Endothelial cell of umbilical vein (primary cell): Measurements from ENCODE around the gene PTPN13. TPM values are rescaled to one million over a fixed set of nuclear protein-coding genes. Genes with fewer than 3 reads are reported as not detected.

Source experiments
- BruUV-seq: library from RNA; stranded (reverse); fragments of 400-500 nt; replicated peaks from 2 replicates; lab custom pipeline; 2021; lab: Mats Ljungman, UMichigan
- CTCF ChIA-PET: fragments of 300-600, 350-600 bp; sonication (Branson Sonifier 250); formaldehyde crosslinking; loops from one replicate; lab custom pipeline; 2021; ENCODE audit warnings: antibody characterized with exemption, inconsistent platforms; lab: Charles Lee
- POLR2A ChIA-PET: fragments of 300-600, 350-600 bp; sonication (Branson Sonifier 250); formaldehyde crosslinking; loops from one replicate; lab custom pipeline; 2021; ENCODE audit warnings: antibody characterized with exemption, inconsistent platforms; lab: Charles Lee
- DNase-seq: peaks from one replicate; pipeline ENCODE4 v3.0.0-alpha.2; 2011; ENCODE audit warnings: low read depth, low spot score
- FAIRE-seq: peaks from 2 replicates; lab custom pipeline; 2011; peaks lifted over from hg19 to GRCh38; lab: Jason Lieb, UNC
- H2AFZ ChIP-seq: 2 replicates; pipeline ENCODE4 v1.6.0; 2012; ENCODE audit warnings: low read depth, low read length, control low read depth, inconsistent platforms
- H3K27ac ChIP-seq: 2 replicates; pipeline ENCODE4 v1.5.1; 2011; ENCODE audit warnings: low read depth, mild to moderate bottlenecking, control low read depth, low read length, moderate library complexity; ENCODE audit not compliant: insufficient read depth
- H3K27me3 ChIP-seq, 2 experiments: 2 replicates each; pipeline versions ENCODE4 v1.6.0 to v1.6.1; 2011; ENCODE audit warnings: low read length in 2 of 2, mixed read lengths in 1 of 2; ENCODE audit not compliant: control insufficient read depth in 2 of 2, insufficient read depth in 2 of 2
- H3K36me3 ChIP-seq, 2 experiments: 2 replicates in 1 of 2; 3 replicates in 1 of 2; pipeline ENCODE4 v1.5.1; 2011; ENCODE audit warnings: low read length in 2 of 2, mild to moderate bottlenecking in 1 of 2, moderate library complexity in 1 of 2; ENCODE audit not compliant: control insufficient read depth in 2 of 2, insufficient read depth in 2 of 2; ENCODE audit errors: extremely low read depth in 1 of 2
- H3K4me1 ChIP-seq: 3 replicates; pipeline ENCODE4 v1.5.1; 2011; ENCODE audit warnings: mild to moderate bottlenecking, low read length; ENCODE audit not compliant: control insufficient read depth, insufficient read depth; ENCODE audit errors: extremely low read depth
- H3K4me2 ChIP-seq: 2 replicates; pipeline ENCODE4 v1.6.1; 2011; ENCODE audit warnings: low read length, control low read depth, mixed read lengths; ENCODE audit not compliant: insufficient read depth
- H3K4me3 ChIP-seq, 3 experiments: fragments of 200-600 bp in 1 of 3; sonication (generic), shearing (Covaris generic) in 1 of 3; replicated peaks in 1 of 3; 2 replicates each; pipeline ENCODE4 v1.5.1; 2011 to 2016; ENCODE audit warnings: control low read depth in 3 of 3, low read length in 3 of 3, mild to moderate bottlenecking in 2 of 3, inconsistent platforms in 1 of 3, low read depth in 1 of 3, moderate library complexity in 1 of 3; ENCODE audit not compliant: insufficient read depth in 1 of 3
- H3K79me2 ChIP-seq: 2 replicates; pipeline ENCODE4 v1.6.0; 2012; ENCODE audit warnings: low read length, inconsistent platforms; ENCODE audit not compliant: control insufficient read depth, insufficient read depth
- H3K9ac ChIP-seq: replicated peaks from 2 replicates; pipeline ENCODE3; 2011; ENCODE audit warnings: low read length, control low read depth; ENCODE audit not compliant: insufficient read depth; ENCODE audit errors: extremely low read depth
- H3K9me1 ChIP-seq: replicated peaks from 3 replicates; pipeline ENCODE4 v1.6.0; 2011; ENCODE audit warnings: mild to moderate bottlenecking, low read length; ENCODE audit not compliant: control insufficient read depth, insufficient read depth; ENCODE audit errors: extremely low read depth
- H3K9me3 ChIP-seq: replicated peaks from 2 replicates; pipeline ENCODE4 v1.5.1; 2012; ENCODE audit warnings: low read length, inconsistent platforms; ENCODE audit not compliant: control insufficient read depth, insufficient read depth
- H4K20me1 ChIP-seq: replicated peaks from 2 replicates; pipeline ENCODE3; 2011; ENCODE audit warnings: mild to moderate bottlenecking, low read length; ENCODE audit not compliant: control insufficient read depth, insufficient read depth; ENCODE audit errors: extremely low read depth
- CTCF ChIP-seq, 2 donors: IDR thresholded peaks; 1 replicate in 1 of 2; 2 replicates in 1 of 2; pipeline ENCODE4 v1.5.1; 2011; ENCODE audit warnings: low read length in 2 of 2, mild to moderate bottlenecking in 2 of 2, moderate library complexity in 2 of 2, control low read depth in 1 of 2, inconsistent platforms in 1 of 2, low read depth in 1 of 2; ENCODE audit not compliant: insufficient read depth in 1 of 2; ENCODE audit errors: extremely low read depth in 1 of 2
- EZH2 ChIP-seq: IDR thresholded peaks from 2 replicates; pipeline ENCODE4 v1.6.1; 2012; ENCODE audit warnings: borderline replicate concordance, low read depth, mild to moderate bottlenecking, moderate library complexity, low read length, inconsistent platforms; ENCODE audit not compliant: severe bottlenecking
- FOS ChIP-seq: IDR thresholded peaks from 2 replicates; pipeline ENCODE4 v1.6.1; 2011; ENCODE audit warnings: mild to moderate bottlenecking, low read length, moderate library complexity, borderline replicate concordance; ENCODE audit not compliant: insufficient read depth
- GATA2 ChIP-seq: IDR thresholded peaks from 2 replicates; pipeline ENCODE4 v1.7.0; 2011; ENCODE audit warnings: low read depth, mild to moderate bottlenecking, moderate library complexity, mixed read lengths, low read length; ENCODE audit not compliant: insufficient read length, insufficient read depth
- JUN ChIP-seq: IDR thresholded peaks from 2 replicates; pipeline ENCODE4 v1.6.1; 2011; ENCODE audit warnings: borderline replicate concordance, low read depth; ENCODE audit not compliant: insufficient read length, insufficient read depth
- MAX ChIP-seq: IDR thresholded peaks from 2 replicates; pipeline ENCODE4 v1.6.1; 2011; ENCODE audit not compliant: insufficient read depth, insufficient read length
- MYC ChIP-seq: IDR thresholded peaks from one replicate; pipeline ENCODE4 v1.6.1; 2011; ENCODE audit warnings: mild to moderate bottlenecking, low read depth, low read length
- POLR2A ChIP-seq: IDR thresholded peaks from 2 replicates; pipeline ENCODE4 v1.6.1; 2012; ENCODE audit warnings: low read depth, mild to moderate bottlenecking, control low read depth, low read length
- POLR2AphosphoS5 ChIP-seq: IDR thresholded peaks from 2 replicates; pipeline ENCODE4 v1.6.1; 2012; ENCODE audit warnings: low read depth, mild to moderate bottlenecking, control low read depth, low read length, moderate library complexity; ENCODE audit not compliant: insufficient read depth
- dilution Hi-C: fragments of 300-500 bp; cut with MboI; formaldehyde crosslinking; loops from one replicate; pipeline ENCODE4 v1.15.0; 2019; ENCODE audit warnings: low sequenced_read_pairs; ENCODE audit not compliant: extremely low pct_ligation_motif_present
- intact Hi-C: fragments of 100-400 bp; cut with micrococcal nuclease; formaldehyde crosslinking; loops from one replicate; pipeline ENCODE4 v1.10.0; 2022
- polyA plus RNA-seq, 4 experiments: library from polyadenylated mRNA; depleted of rRNA in 3 of 4; stranded (reverse) in 3 of 4; unstranded in 1 of 4; fragments of >200 nt; gene quantifications; 2 replicates each; pipeline versions ENCODE4 v1.2.1 to v1.2.3, GENCODE V29; 2011 to 2012; ENCODE audit warnings: missing spikeins in 1 of 4
- total RNA-seq: library from RNA; stranded (reverse); gene quantifications from 2 replicates; pipeline ENCODE4 v1.2.3, GENCODE V29; 2021

Gene PTPN13
- total and polyA plus RNA-seq, 2 donors (not counting 3 experiments of a cell fraction or from before 2014, with no cell fraction given): 0.69 to 2.9 TPM

GRCh38 chr4:86686741-86687140 lies 92.6 kb downstream of the PTPN13 start:
- intact Hi-C loops (no loop called here), dilution Hi-C loops (no loop called here)
- no TSS peak for BruUV-seq
- Histone ChIP-seq H3K4me1 (no peaks in the 10 kb centered on the region), H3K4me3 (no peak overlapping the region), H3K9ac (no peak overlapping the region), H3K27me3 (no peaks in the 10 kb centered on the region), H3K4me2 (no peak overlapping the region), H2AFZ (no peak overlapping the region), H3K36me3 (no peaks in the 10 kb centered on the region), H4K20me1 (no peaks in the 10 kb centered on the region), H3K79me2 (no peaks in the 10 kb centered on the region), H3K27ac (no peak overlapping the region), H3K9me3 (no peaks in the 10 kb centered on the region), H3K9me1 (no peaks in the 10 kb centered on the region)
- ChIA-PET POLR2A (no interaction called here), CTCF (interaction anchor here (1.0 kb wide), 1 partner anchor 99 kb away, joined by 3 read pairs; no protein-coding TSS in a partner anchor)
- no peak for TF ChIP-seq POLR2A
- TF ChIP-seq MAX: no peak
- no peak for TF ChIP-seq MYC
- TF ChIP-seq CTCF (IDR thresholded peaks at IDR 0.05; ENCODE audit: extremely low read depth in 1 of 2, insufficient read depth in 1 of 2, low read depth in 1 of 2, low read length in 2 of 2): no peak
- TF ChIP-seq GATA2: no peak
- TF ChIP-seq EZH2: no peak
- no peak for TF ChIP-seq JUN
- no peak for TF ChIP-seq FOS
- TF ChIP-seq POLR2AphosphoS5: no peak
- no peak for FAIRE-seq
- DNase-seq: no peak
